ENCODE results near the gene FHOD1.

FHOD1 gene

DNA sequence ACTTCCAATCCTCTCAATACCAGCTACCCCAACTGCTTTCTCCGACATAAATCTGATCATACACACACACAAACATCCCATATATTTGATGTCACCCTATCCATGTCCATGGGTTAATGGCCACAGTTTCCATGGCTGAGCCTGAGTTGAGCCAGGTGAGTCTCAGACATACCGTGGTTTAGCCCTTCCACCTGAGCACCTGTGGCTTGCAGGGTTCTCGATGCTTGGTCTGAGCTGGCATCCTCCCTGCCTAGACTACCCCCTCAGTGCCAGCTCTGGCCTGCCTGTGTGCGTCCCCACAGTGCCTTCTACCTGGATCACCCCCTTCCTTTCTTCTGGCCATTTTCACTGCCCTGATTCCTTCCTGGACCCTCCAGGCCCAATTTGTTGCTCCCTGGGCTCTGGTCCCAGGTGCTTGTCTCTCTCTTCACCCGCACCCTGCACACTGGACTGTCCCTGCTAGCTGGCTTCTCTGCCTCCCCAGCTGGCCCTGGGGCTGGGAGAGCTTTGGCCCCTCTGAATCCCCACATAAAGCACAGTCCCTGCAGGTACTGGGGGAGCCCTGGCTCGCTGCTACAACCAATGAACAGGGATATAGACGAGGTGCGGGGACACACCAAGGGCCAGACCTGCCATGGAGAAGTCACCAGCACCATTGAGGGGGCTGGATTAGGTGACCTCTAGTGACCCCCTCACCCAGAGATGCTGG lies 41.0 kb downstream of the FHOD1 start:
- H3K4me1 ChIP-seq (ENCODE audit: insufficient read depth, low read length), result peaks cover 14% of the 10 kb centered on the region; the same call in 1 of the 2 replicates
- H3K9ac ChIP-seq (ENCODE audit: low read depth, low read length), result no peak overlapping the region
- H3K36me3 ChIP-seq (ENCODE audit: insufficient read depth, low read length), result no peaks in the 10 kb centered on the region
- no peaks in the 10 kb centered on the region for H3K9me3 ChIP-seq (ENCODE audit: control insufficient read depth, insufficient read depth, low read length)

DNA sequence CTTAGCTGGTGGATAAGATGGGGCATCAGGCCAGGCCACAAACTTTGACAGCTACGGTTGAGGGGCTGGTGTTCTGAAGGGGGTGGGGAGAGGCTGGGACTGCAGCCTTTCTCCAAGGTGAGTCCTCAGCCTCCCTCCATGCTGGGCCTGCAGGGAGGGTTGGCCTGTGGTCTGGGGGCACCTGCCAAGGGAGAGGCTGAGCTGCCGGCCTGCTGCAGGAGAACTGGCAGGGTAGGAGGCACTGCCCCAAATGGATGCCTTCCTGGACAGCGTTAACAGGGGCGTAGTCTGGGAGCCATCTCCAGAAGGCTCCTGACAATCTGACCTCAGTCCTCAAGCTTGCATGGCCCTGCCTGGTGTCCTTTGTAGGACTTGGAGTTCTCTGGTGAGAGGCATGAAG lies 43.2 kb downstream of the FHOD1 start:
- Histone ChIP-seq H3K36me3 (ENCODE audit: insufficient read depth, low read length) (no peaks in the 10 kb centered on the region), H3K4me1 (ENCODE audit: insufficient read depth, low read length) (peaks cover 14% of the 10 kb centered on the region; the same call in 1 of the 2 replicates), H3K9me3 (ENCODE audit: control insufficient read depth, insufficient read depth, low read length) (no peaks in the 10 kb centered on the region), H3K9ac (ENCODE audit: low read depth, low read length) (no peak overlapping the region)

GRCh38 chr16:67202956-67203493 lies 44.3 kb downstream of the FHOD1 start:
- no peaks in the 10 kb centered on the region for H3K9me3 ChIP-seq (ENCODE audit: control insufficient read depth, insufficient read depth, low read length)
- peaks cover 14% of the 10 kb centered on the region; the same call in 1 of the 2 replicates for H3K4me1 ChIP-seq (ENCODE audit: insufficient read depth, low read length)
- no peaks in the 10 kb centered on the region for H3K36me3 ChIP-seq (ENCODE audit: insufficient read depth, low read length)
- no peak overlapping the region for H3K9ac ChIP-seq (ENCODE audit: low read depth, low read length)

DNA sequence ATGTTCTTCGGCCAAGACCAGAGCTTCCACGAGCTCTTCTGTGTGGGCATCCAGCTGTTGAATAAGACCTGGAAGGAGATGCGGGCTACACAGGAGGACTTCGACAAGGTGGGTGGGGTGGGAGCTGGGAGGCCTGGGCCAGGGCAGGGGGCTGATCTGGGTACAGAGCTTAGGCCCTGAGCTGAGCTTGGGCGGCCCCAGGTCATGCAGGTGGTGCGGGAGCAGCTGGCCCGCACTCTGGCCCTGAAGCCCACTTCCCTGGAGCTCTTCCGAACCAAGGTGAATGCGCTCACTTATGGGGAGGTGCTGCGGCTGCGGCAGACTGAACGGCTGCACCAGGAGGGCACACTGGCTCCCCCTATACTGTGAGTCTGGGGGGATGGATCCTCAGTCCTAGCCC lies 44.9 kb downstream of the FHOD1 start:
- Histone ChIP-seq H3K36me3 (ENCODE audit: insufficient read depth, low read length) (peaks cover 2% of the 10 kb centered on the region), H3K9me3 (ENCODE audit: control insufficient read depth, insufficient read depth, low read length) (no peaks in the 10 kb centered on the region)

DNA sequence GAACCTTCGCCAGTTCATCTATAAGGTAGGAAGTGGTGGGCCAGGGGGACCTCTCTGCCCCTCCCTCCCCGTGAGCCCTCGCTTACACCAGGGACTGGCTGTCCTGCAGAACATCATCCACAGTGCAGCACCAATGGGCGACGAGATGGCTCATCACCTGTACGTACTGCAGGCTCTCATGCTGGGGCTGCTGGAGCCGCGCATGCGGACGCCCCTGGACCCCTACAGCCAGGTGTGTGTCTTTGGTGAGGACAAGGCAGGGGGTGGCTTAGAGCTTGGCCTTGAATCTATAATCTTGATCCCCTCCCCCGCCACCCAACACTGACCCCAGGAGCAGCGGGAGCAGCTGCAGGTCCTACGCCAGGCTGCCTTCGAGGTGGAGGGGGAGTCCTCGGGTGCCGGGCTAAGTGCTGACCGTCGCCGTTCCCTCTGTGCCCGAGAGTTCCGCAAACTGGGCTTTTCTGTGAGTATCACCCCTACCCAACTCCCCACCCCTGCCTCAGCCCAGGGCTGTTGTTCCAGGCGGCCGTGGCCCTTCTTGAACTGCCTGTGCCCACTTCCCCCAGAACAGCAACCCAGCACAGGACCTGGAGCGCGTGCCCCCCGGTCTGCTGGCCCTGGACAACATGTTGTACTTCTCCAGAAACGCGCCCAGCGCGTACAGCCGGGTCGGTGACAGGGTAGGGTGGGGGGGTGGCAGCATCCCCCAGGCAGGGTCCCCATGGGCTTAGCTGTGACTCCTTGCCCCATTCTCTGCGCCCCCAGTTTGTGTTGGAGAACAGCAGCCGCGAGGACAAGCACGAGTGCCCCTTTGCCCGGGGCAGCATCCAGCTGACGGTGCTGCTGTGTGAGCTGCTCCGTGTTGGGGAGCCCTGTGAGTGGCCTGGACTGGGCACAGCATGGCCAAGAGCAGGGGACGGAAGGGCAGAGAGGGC lies 45.6 kb downstream of the FHOD1 start:
- Histone ChIP-seq H3K9me3 (ENCODE audit: control insufficient read depth, insufficient read depth, low read length) (no peaks in the 10 kb centered on the region), H3K4me1 (ENCODE audit: insufficient read depth, low read length) (peaks cover 4% of the 10 kb centered on the region; the same call in 1 of the 2 replicates), H3K9ac (ENCODE audit: low read depth, low read length) (no peak overlapping the region), H3K36me3 (ENCODE audit: insufficient read depth, low read length) (peaks cover 3% of the 10 kb centered on the region)

More for the DNA sequence above, 44.9 kb downstream of the FHOD1 start:
- Histone ChIP-seq H3K9ac (ENCODE audit: low read depth, low read length) (no peak overlapping the region), H3K4me1 (ENCODE audit: insufficient read depth, low read length) (peaks cover 12% of the 10 kb centered on the region; the same call in 1 of the 2 replicates)

DNA sequence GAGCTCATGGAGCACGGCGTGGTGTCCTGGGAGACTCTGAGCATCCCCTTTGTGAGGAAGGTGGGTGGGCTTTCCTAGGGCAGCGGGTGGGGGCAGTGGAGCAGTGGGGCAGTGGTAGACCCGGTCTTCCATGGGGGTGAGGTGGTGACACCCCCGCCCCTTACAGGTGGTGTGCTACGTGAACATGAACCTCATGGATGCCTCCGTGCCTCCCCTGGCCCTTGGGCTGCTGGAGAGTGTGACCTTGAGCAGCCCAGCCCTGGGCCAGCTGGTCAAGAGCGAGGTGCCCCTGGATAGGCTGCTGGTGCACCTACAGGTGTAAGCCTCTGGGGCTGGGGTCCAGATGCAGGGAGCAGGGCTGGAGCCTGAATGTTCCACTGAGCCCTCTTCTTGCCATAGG lies 46.8 kb downstream of the FHOD1 start:
- Histone ChIP-seq H3K36me3 (ENCODE audit: insufficient read depth, low read length) (peaks cover 6% of the 10 kb centered on the region), H3K4me1 (ENCODE audit: insufficient read depth, low read length) (no peaks in the 10 kb centered on the region), H3K9me3 (ENCODE audit: control insufficient read depth, insufficient read depth, low read length) (no peaks in the 10 kb centered on the region), H3K9ac (ENCODE audit: low read depth, low read length) (no peak overlapping the region)

- peaks cover 7% of the 10 kb centered on the region for H3K36me3 ChIP-seq (ENCODE audit: insufficient read depth, low read length)
- no peaks in the 10 kb centered on the region for H3K9me3 ChIP-seq (ENCODE audit: control insufficient read depth, insufficient read depth, low read length)
- peak overlapping the region; percentile 78; the same call in 1 of the 2 replicates for H3K9ac ChIP-seq (ENCODE audit: low read depth, low read length)
- H3K4me1 ChIP-seq (ENCODE audit: insufficient read depth, low read length), result no peaks in the 10 kb centered on the region
Observed at GRCh38 chr16:67199808-67200198, 47.5 kb downstream of the FHOD1 start.

GRCh38 chr16:67199011-67199807 lies 48.1 kb downstream of the FHOD1 start, which contains the start of gene ELMO3:
TSS of gene ELMO3 (plus strand) at chr16:67199131. CDS start at chr16:67199327, 196 bp downstream.
- peaks cover 13% of the 10 kb centered on the region for H3K36me3 ChIP-seq (ENCODE audit: insufficient read depth, low read length)
- H3K9ac ChIP-seq (ENCODE audit: low read depth, low read length), result peak within 1 kb of the TSS; percentile 78
- no peaks in the 10 kb centered on the region for H3K4me1 ChIP-seq (ENCODE audit: insufficient read depth, low read length)

DNA sequence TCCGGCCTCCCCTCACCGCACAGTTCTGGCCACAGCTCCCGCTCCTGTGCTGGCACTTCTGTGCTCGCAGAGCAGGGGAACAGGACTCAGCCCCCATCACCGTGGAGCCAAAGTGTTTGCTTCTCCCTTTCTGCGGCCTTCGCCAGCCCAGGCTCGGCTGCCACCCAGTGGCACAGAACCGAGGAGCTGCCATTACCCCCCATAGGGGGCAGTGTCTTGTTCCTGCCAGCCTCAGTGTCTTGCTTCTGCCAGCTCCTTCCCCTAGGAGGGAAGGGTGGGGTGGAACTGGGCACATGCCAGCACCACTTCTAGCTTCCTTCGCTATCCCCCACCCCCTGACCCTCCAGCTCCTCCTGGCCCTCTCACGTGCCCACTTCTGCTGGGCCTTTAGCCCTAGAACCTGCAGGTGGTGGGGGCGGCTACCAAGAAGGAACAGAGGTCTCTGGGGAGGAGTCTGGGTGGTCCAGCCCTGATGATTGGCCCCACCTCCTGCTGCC lies 49.0 kb downstream of the FHOD1 start:
- no peaks in the 10 kb centered on the region for H3K9me3 ChIP-seq (ENCODE audit: control insufficient read depth, insufficient read depth, low read length)
- peak overlapping the region; percentile 8; the same call in 1 of the 2 replicates for H3K9ac ChIP-seq (ENCODE audit: low read depth, low read length)
- H3K4me1 ChIP-seq (ENCODE audit: insufficient read depth, low read length), result peaks cover under 1% of the 10 kb centered on the region; the same call in 1 of the 2 replicates
- H3K36me3 ChIP-seq (ENCODE audit: insufficient read depth, low read length), result peaks cover 18% of the 10 kb centered on the region

More at GRCh38 chr16:67199011-67199807, 48.1 kb downstream of the FHOD1 start, which contains the start of gene ELMO3:
- H3K9me3 ChIP-seq (ENCODE audit: control insufficient read depth, insufficient read depth, low read length), result no peaks in the 10 kb centered on the region

DNA sequence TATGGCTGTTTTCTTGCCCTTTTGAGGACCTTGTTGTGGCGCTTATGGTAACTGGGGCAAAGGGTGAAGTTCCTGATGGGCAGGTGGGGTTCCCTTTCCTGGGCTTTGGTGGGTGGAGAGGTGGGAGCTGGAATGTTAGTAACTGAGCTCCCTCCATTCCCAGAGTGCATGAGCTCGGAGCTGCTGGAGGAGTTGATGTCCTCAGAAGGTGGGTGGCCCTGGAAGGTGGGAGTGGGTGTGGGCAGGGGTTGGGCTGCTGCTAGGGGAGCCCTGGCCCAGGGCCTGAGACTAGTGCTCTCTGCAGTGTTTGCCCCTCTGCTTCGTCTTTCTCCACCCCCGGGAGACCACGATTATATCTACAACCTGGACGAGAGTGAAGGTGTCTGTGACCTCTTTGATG lies 49.6 kb downstream of the FHOD1 start:
- Histone ChIP-seq H3K9me3 (ENCODE audit: control insufficient read depth, insufficient read depth, low read length) (no peaks in the 10 kb centered on the region), H3K36me3 (ENCODE audit: insufficient read depth, low read length) (peaks cover 21% of the 10 kb centered on the region), H3K9ac (ENCODE audit: low read depth, low read length) (no peak overlapping the region), H3K4me1 (ENCODE audit: insufficient read depth, low read length) (peaks cover 6% of the 10 kb centered on the region)

DNA sequence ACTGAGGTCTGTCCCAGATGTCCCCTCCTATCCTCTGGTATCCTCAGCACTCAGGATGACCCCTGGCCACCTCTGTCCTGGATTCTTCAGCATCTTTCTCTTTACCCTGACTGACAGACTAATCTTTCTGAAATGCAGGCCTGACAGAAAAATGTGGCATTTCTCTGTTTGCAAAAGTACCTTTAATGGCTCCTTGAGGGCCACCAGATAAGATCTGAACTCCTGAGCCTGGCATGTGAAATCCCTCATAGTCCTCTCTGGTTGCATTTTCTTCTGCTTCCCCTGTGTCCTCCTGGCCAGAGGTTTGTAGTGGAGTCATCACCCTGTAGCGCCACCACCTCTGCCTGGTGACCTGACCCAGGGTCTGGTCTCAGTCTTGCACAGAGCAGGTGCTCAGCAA lies 50.4 kb downstream of the FHOD1 start:
- Histone ChIP-seq H3K9ac (ENCODE audit: low read depth, low read length) (no peak overlapping the region), H3K36me3 (ENCODE audit: insufficient read depth, low read length) (peaks cover 21% of the 10 kb centered on the region)

GRCh38 chr16:67195676-67196075 lies 51.6 kb downstream of the FHOD1 start:
- H3K36me3 ChIP-seq (ENCODE audit: insufficient read depth, low read length), result peaks cover 21% of the 10 kb centered on the region
- peaks cover 7% of the 10 kb centered on the region for H3K4me1 ChIP-seq (ENCODE audit: insufficient read depth, low read length)
- H3K9me3 ChIP-seq (ENCODE audit: control insufficient read depth, insufficient read depth, low read length), result no peaks in the 10 kb centered on the region
- H3K9ac ChIP-seq (ENCODE audit: low read depth, low read length), result no peak overlapping the region

More for the DNA sequence above, 50.4 kb downstream of the FHOD1 start:
- peaks cover 6% of the 10 kb centered on the region for H3K4me1 ChIP-seq (ENCODE audit: insufficient read depth, low read length)
- no peaks in the 10 kb centered on the region for H3K9me3 ChIP-seq (ENCODE audit: control insufficient read depth, insufficient read depth, low read length)

GRCh38 chr16:67194260-67194659 lies 53.0 kb downstream of the FHOD1 start:
- Histone ChIP-seq H3K9me3 (ENCODE audit: control insufficient read depth, insufficient read depth, low read length) (no peaks in the 10 kb centered on the region), H3K4me1 (ENCODE audit: insufficient read depth, low read length) (peaks cover 11% of the 10 kb centered on the region), H3K36me3 (ENCODE audit: insufficient read depth, low read length) (peaks cover 21% of the 10 kb centered on the region), H3K9ac (ENCODE audit: low read depth, low read length) (no peak overlapping the region)
